HEK293T (cell line): ENCODE data around the gene DCX.

Source experiments
- CTCF ChIA-PET: fragments of 350-600 bp; formaldehyde crosslinking; extraction: SDS; loops from one replicate; lab custom pipeline; 2021; ENCODE audit warnings: antibody characterized with exemption, inconsistent platforms; lab: Yijun Ruan, JAX
- POLR2A ChIA-PET: fragments of 350-600 bp; formaldehyde crosslinking; extraction: SDS; loops from one replicate; lab custom pipeline; 2020; ENCODE audit warnings: antibody characterized with exemption, inconsistent platforms; lab: Yijun Ruan, JAX
- DNase-seq: peaks from one replicate; pipeline ENCODE4 v3.0.0; 2012; ENCODE audit warnings: mixed read lengths; ENCODE audit errors: extremely low spot score
- ARNT ChIP-seq: fragments of 450-650 bp; IDR thresholded peaks from 2 replicates; pipeline ENCODE4 v1.6.1; 2017; ENCODE audit warnings: mild to moderate bottlenecking
- BHLHE40 ChIP-seq: fragments of 450-650 bp; IDR thresholded peaks from 2 replicates; pipeline ENCODE4 v1.6.1; 2016; ENCODE audit warnings: mild to moderate bottlenecking, moderate library complexity, borderline replicate concordance
- CTBP1 ChIP-seq: fragments of 450-650 bp; IDR thresholded peaks from 2 replicates; pipeline ENCODE4 v1.6.1; 2016; ENCODE audit warnings: borderline replicate concordance
- ELF4 ChIP-seq: fragments of 450-650 bp; IDR thresholded peaks from 2 replicates; pipeline ENCODE4 v1.6.1; 2017; ENCODE audit warnings: antibody characterized with exemption
- FOXA1 ChIP-seq: fragments of 450-650 bp; IDR thresholded peaks from 2 replicates; pipeline ENCODE4 v1.6.1; 2016; ENCODE audit warnings: mild to moderate bottlenecking
- FOXK2 ChIP-seq: fragments of 450-650 bp; IDR thresholded peaks from 2 replicates; pipeline ENCODE4 v1.6.1; 2016; ENCODE audit warnings: mild to moderate bottlenecking
- FOXM1 ChIP-seq: fragments of 450-650 bp; IDR thresholded peaks from 2 replicates; pipeline ENCODE4 v1.6.1; 2017; ENCODE audit warnings: mild to moderate bottlenecking, borderline replicate concordance
- HDGF ChIP-seq: fragments of 450-650 bp; IDR thresholded peaks from 2 replicates; pipeline ENCODE4 v1.6.1; 2017; ENCODE audit warnings: antibody characterized with exemption, borderline replicate concordance
- L3MBTL2 ChIP-seq: fragments of 450-650 bp; conservative IDR thresholded peaks from 2 replicates; pipeline ENCODE4 v1.6.1; 2016; ENCODE audit warnings: mild to moderate bottlenecking
- LEF1 ChIP-seq: fragments of 450-650 bp; IDR thresholded peaks from 2 replicates; pipeline ENCODE4 v1.6.1; 2017; ENCODE audit warnings: mild to moderate bottlenecking, borderline replicate concordance
- NFRKB ChIP-seq: fragments of 450-650 bp; IDR thresholded peaks from 2 replicates; pipeline ENCODE4 v1.6.1; 2016; ENCODE audit warnings: mild to moderate bottlenecking, moderate library complexity
- PKNOX1 ChIP-seq: fragments of 450-650 bp; IDR thresholded peaks from 2 replicates; pipeline ENCODE4 v1.6.1; 2016
- SP1 ChIP-seq: fragments of 450-650 bp; IDR thresholded peaks from 2 replicates; pipeline ENCODE4 v1.6.1; 2017
- SUZ12 ChIP-seq: fragments of 450-650 bp; IDR thresholded peaks from 2 replicates; pipeline ENCODE4 v1.6.1; 2016; ENCODE audit warnings: mild to moderate bottlenecking
- TARDBP ChIP-seq: fragments of 450-650 bp; IDR thresholded peaks from 2 replicates; pipeline ENCODE4 v1.6.1; 2016
- ZNF384 ChIP-seq: fragments of 450-650 bp; IDR thresholded peaks from 2 replicates; pipeline ENCODE4 v1.6.1; 2016

DCX gene

DNA sequence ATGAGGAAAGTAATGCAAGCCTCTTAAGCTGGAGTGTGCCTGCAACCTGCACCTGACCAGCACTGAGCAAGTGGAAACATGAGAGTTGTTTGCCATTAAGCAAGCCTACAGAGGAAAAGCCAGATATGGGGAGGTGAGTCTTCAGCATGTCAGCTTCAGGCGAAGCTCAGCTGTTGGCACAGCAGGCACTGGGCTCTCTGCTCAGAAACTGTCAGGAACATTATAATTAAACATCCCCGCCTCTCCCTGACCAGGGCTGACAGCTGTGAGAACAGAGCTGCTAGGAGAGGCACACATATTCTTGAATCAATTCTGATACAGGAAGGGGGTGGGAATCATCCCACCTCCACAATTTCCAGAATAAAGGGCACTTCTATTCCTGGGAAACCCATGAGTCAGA, 19.0 kb upstream of the DCX start:
- CTCF ChIA-PET, result no interaction called here
- POLR2A ChIA-PET, result no interaction called here
- DNase-seq, result no peak
- TF ChIP-seq NFRKB (no peak), FOXA1 (no peak), SUZ12 (no peak), FOXK2 (no peak), TARDBP (no peak), L3MBTL2 (no peak), HDGF (no peak)

DNA sequence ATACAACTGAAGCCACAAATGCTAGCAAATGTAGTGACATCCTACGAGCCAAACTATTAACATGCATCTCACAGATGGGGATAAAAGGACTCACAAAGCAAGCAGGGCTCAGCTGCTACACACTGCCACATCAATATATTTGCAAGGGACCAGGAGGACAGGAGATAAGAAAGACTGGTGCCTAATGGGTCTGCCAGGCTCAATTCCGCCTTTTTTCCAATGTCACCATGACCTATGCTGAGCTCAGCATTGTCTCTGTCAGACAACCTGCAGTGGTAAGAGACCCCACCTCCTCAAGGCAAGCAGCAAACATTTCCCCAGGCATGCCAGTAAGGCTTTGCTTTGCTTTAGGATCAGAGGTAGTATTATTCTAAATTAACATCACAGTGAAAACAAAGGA, 435 bp downstream of the DCX start:
- ChIA-PET CTCF (no interaction called here), POLR2A (no interaction called here)
- DNase-seq, result no peak
- TF ChIP-seq ZNF384, result no peak
- TF ChIP-seq SP1, result no peak
- TF ChIP-seq ARNT, result no peak
- no peak for TF ChIP-seq PKNOX1
- TF ChIP-seq ELF4, result no peak
- TF ChIP-seq BHLHE40, result no peak
- no peak for TF ChIP-seq NFRKB
- no peak for TF ChIP-seq FOXK2
- TF ChIP-seq L3MBTL2, result no peak
- TF ChIP-seq SUZ12, result no peak
- no peak for TF ChIP-seq FOXM1
- TF ChIP-seq CTBP1, result no peak
- no peak for TF ChIP-seq TARDBP
- TF ChIP-seq LEF1, result no peak

DNA sequence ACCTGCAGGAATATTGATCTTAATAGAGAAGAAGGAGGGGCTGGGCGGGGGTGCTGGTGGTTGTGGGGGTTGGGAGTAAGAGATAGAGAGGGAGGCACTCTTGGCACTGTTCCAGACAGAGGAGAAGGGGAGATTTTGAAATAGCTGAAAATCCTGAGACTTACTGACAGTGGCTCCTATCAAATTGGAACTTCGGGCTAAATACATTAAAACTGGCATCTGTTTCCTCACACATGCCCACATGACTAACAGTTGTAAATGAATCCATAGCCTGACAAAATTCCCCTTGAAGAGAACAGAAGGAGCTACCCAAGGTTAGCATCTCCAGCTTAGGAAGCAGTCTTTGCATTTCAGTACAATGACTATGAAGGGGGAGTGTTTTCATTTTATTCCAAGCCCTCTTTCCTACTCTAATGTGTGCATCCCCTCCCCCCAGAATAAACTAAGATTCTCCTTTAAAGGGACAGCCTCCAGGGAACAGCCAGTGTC, 1.4 kb downstream of the DCX start:
- TF ChIP-seq ARNT, result no peak
- no peak for TF ChIP-seq LEF1
- TF ChIP-seq FOXM1, result no peak
- no peak for TF ChIP-seq FOXK2
- TF ChIP-seq BHLHE40, result no peak
- no peak for TF ChIP-seq NFRKB
- no peak for DNase-seq
- ChIA-PET CTCF (no interaction called here), POLR2A (no interaction called here)

DNA sequence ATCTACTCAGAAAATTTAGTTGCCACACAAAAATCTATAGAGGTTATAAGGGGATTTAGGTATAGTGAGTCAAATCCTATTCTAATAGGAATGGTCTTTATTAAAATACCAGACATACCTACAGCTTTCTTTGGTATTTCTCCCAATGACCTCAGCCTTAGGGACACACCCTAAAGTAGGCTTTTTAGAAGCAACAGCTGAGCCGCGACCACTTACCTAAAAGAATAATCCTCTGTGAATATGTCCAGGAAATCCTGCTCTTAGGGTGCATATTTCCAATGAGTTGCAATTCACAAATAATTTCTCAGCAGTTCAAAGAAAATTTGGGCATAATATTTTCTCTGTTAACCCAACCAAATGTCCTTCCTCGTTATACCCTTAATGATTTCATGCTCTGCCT, 2.7 kb downstream of the DCX start:
- ChIA-PET CTCF (no interaction called here), POLR2A (no interaction called here)
- no peak for DNase-seq
- TF ChIP-seq TARDBP (no peak), SP1 (no peak), L3MBTL2 (no peak), FOXK2 (no peak), NFRKB (no peak), SUZ12 (no peak), HDGF (no peak), ARNT (no peak), CTBP1 (no peak), BHLHE40 (no peak), PKNOX1 (no peak), FOXA1 (no peak)

DNA sequence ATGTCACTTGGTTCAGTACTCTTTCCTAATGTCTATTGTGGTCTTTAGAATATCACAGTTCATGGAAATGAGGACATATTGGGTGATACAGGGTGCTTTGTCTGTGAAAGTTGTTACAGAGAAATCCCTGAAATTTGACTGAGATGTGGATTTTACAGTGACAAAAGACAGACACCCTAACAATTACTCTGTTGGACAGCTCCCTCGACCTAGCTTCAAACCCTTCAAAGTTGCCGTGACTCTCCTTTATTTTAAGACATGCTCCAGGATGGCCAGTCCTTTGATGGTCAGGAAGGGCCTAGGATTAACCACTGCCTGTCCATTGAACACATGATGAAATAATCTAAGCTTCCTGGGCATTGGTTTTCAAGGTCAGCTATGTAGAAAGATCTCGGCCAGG, 4.0 kb downstream of the DCX start:
- CTCF ChIA-PET, result no interaction called here
- DNase-seq, result no peak
- no peak for TF ChIP-seq BHLHE40
- no peak for TF ChIP-seq SP1
- TF ChIP-seq HDGF, result no peak
- no peak for TF ChIP-seq ZNF384
- no peak for TF ChIP-seq NFRKB
- TF ChIP-seq LEF1, result no peak
- no peak for TF ChIP-seq CTBP1
- TF ChIP-seq ELF4, result no peak
- no peak for TF ChIP-seq FOXK2
- TF ChIP-seq SUZ12, result no peak
- no peak for TF ChIP-seq PKNOX1
- TF ChIP-seq TARDBP, result no peak
- TF ChIP-seq FOXM1, result no peak
- TF ChIP-seq L3MBTL2, result no peak
- TF ChIP-seq ARNT, result no peak
- no peak for TF ChIP-seq FOXA1
- POLR2A ChIA-PET, result no interaction called here

GRCh38 chrX:111402344-111402743, 9.6 kb downstream of the DCX start:
- ChIA-PET CTCF (no interaction called here), POLR2A (no interaction called here)
- TF ChIP-seq BHLHE40, result no peak
- no peak for DNase-seq

GRCh38 chrX:111395149-111395548, 16.8 kb downstream of the DCX start:
- TF ChIP-seq ZNF384 (no peak), NFRKB (no peak), FOXK2 (no peak), SUZ12 (no peak), ARNT (no peak), HDGF (no peak), LEF1 (no peak), FOXM1 (no peak), SP1 (no peak), TARDBP (no peak), PKNOX1 (no peak)
- no peak for DNase-seq
- ChIA-PET POLR2A (no interaction called here), CTCF (no interaction called here)
